Measurements from ENCODE around the gene CDK19. TPM values are rescaled to one million over a fixed set of nuclear protein-coding genes. Genes with fewer than 3 reads are reported as not detected.

The CDK19 gene
- polyA plus RNA-seq, 1 of the 3 experiments (the other 2 are of a cell fraction), result 6.5 TPM

- Histone ChIP-seq H3F3A (replicated peaks; ENCODE audit: insufficient read depth) (peaks cover 9% of the 10 kb centered on the region), H3K36me3 (replicated peaks in 1 of 2; ENCODE audit: control insufficient read depth in 1 of 2, insufficient read depth in 2 of 2, low read length in 1 of 2) (peaks cover 0 to 46% of the 10 kb centered on the region in 2 experiments), H3K9me2 (no peaks in the 10 kb centered on the region), H3K79me2 (ENCODE audit: insufficient read depth) (no peaks in the 10 kb centered on the region; the same call in 1 of the 2 replicates), H3K9ac (no peak overlapping the region), H3K27me3 (ENCODE audit: insufficient read depth) (no peaks in the 10 kb centered on the region), H3K27ac (ENCODE audit: low read depth in 2 of 2, low read length in 1 of 2) (no peak overlapping the region), H3K4me3 (ENCODE audit: low read depth in 2 of 2, low read length in 1 of 2) (no peak overlapping the region), H3K4me1 (ENCODE audit: control insufficient read depth in 1 of 2, insufficient read depth in 2 of 2, low read depth in 1 of 2, low read length in 1 of 2) (no peaks in the 10 kb centered on the region), H3K9me3 (peaks cover 26% of the 10 kb centered on the region; the same call in 1 of the 2 replicates), H4K20me1 (ENCODE audit: insufficient read depth) (no peaks in the 10 kb centered on the region), H2AFZ (ENCODE audit: low read depth) (no peak overlapping the region), H3K4me2 (no peak overlapping the region)
- ChIA-PET POLR2A (no interaction called here), CTCF (no interaction called here)
- WGBS (ENCODE audit: low lambda C conversion rate), result 87% methylated on average over 3 of the region's 3 CpGs
- no peak for TF ChIP-seq CHD2 (IDR thresholded peaks at IDR 0.05; ENCODE audit: low read length, partially characterized antibody)
- TF ChIP-seq EZH2phosphoT487 (IDR thresholded peaks at IDR 0.05; ENCODE audit: borderline replicate concordance, low read depth), result no peak
- no peak for TF ChIP-seq CTCF (IDR thresholded peaks at IDR 0.05)
- TF ChIP-seq NFIC (IDR thresholded peaks at IDR 0.05; ENCODE audit: borderline replicate concordance), result no peak
- TF ChIP-seq FOXM1 (IDR thresholded peaks at IDR 0.05; ENCODE audit: low read depth), result no peak
- no peak for TF ChIP-seq REST (IDR thresholded peaks at IDR 0.05; ENCODE audit: low read depth, low read length)
- TF ChIP-seq RFX5 (IDR thresholded peaks at IDR 0.05; ENCODE audit: low read length), result no peak
- no peak for TF ChIP-seq SIN3A (IDR thresholded peaks at IDR 0.05; ENCODE audit: borderline replicate concordance, low read depth, low read length)
- TF ChIP-seq MXI1 (IDR thresholded peaks at IDR 0.05; ENCODE audit: low read depth, low read length), result no peak
- no peak for TF ChIP-seq JUND (IDR thresholded peaks at IDR 0.05)
- no peak for TF ChIP-seq EP300 (IDR thresholded peaks at IDR 0.05; ENCODE audit: borderline replicate concordance in 1 of 2, low read depth in 1 of 2, low read length in 1 of 2)
- no peak for TF ChIP-seq ZBTB33 (IDR thresholded peaks at IDR 0.05; ENCODE audit: borderline replicate concordance, low read depth)
- TF ChIP-seq TEAD4 (IDR thresholded peaks at IDR 0.05; ENCODE audit: borderline replicate concordance, insufficient read depth), result no peak
- no peak for DNase-seq
Measured at GRCh38 chr6:110741517-110741916, 73.8 kb downstream of the CDK19 start.

Data from SK-N-SH (cell line).